DND-41 (cell line): Measurements from ENCODE around the gene RBFOX2.

Source experiments
- EZH2 ChIP-seq: IDR thresholded peaks from 3 replicates; pipeline ENCODE4 v1.6.1; 2012; ENCODE audit warnings: borderline replicate concordance, low read depth, mild to moderate bottlenecking, moderate library complexity, low read length, inconsistent platforms; ENCODE audit not compliant: severe bottlenecking
- TF ChIP-seq, protein P1 (sequence below): IDR thresholded peaks from 2 replicates; pipeline ENCODE4 v1.5.1; 2012; ENCODE audit warnings: borderline replicate concordance, low read length, moderate library complexity, mild to moderate bottlenecking; ENCODE audit not compliant: poor library complexity, severe bottlenecking; ENCODE audit errors: extremely low read depth

- TF ChIP-seq, protein P1, sequence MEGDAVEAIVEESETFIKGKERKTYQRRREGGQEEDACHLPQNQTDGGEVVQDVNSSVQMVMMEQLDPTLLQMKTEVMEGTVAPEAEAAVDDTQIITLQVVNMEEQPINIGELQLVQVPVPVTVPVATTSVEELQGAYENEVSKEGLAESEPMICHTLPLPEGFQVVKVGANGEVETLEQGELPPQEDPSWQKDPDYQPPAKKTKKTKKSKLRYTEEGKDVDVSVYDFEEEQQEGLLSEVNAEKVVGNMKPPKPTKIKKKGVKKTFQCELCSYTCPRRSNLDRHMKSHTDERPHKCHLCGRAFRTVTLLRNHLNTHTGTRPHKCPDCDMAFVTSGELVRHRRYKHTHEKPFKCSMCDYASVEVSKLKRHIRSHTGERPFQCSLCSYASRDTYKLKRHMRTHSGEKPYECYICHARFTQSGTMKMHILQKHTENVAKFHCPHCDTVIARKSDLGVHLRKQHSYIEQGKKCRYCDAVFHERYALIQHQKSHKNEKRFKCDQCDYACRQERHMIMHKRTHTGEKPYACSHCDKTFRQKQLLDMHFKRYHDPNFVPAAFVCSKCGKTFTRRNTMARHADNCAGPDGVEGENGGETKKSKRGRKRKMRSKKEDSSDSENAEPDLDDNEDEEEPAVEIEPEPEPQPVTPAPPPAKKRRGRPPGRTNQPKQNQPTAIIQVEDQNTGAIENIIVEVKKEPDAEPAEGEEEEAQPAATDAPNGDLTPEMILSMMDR, result no peak
- TF ChIP-seq EZH2, result no peak
Observed at GRCh38 chr22:35742342-35743100, 286.1 kb downstream of the RBFOX2 start.
